ENCODE data around the gene NR3C1.

The NR3C1 gene

DNA sequence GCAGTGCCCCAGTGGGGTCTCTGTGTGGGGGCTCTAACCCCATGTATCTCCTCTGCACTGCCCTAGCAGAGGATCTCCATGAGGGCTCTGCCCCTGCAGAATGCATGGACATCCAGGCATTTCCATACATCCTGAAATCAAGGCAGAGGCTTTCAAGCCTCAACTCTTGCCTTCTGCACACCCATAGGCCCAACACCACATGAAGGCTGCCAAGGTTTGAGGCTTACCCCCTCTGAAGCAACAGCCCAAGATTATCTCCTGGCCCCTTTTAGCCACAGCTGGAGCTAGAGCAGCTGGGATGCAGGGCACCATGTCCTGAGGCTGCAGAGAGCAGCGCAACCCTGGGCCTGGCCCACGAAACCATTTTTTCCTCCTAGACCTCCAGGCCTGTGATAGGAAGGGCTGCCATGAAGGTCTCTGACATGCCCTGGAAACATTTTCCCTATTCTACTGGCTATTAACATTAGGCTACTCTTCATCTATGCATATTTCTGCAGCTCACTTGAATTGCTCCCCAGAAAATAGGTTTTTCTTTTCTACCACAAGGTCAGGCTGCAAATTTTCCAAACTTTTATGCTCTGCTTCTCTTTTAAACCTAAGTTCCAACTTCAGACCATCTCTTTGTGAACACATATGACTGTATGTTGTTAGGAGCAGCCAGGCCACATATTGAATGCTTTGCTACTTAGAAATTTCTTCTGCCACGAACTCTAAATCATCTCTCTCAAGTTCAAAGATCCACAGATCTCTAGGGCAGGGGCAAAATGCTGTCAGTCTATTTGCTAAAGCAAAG, 18.4 kb downstream of the NR3C1 start:
- Histone ChIP-seq H2AFZ (no peak overlapping the region), H3K36me3 (ENCODE audit: control insufficient read depth, insufficient read depth, low read length) (no peaks in the 10 kb centered on the region), H3K4me3 (ENCODE audit: low read depth, low read length) (no peak overlapping the region), H3K79me2 (peaks cover 53% of the 10 kb centered on the region), H3K4me1 (no peaks in the 10 kb centered on the region), H3K27ac (no peak overlapping the region), H3K4me2 (ENCODE audit: low read length) (no peak overlapping the region), H3K9ac (no peak overlapping the region), H3K27me3 (ENCODE audit: control insufficient read depth, insufficient read depth, low read length) (no peaks in the 10 kb centered on the region), H3K9me3 (ENCODE audit: control insufficient read depth, low read length) (no peaks in the 10 kb centered on the region)
- TF ChIP-seq, protein P1, sequence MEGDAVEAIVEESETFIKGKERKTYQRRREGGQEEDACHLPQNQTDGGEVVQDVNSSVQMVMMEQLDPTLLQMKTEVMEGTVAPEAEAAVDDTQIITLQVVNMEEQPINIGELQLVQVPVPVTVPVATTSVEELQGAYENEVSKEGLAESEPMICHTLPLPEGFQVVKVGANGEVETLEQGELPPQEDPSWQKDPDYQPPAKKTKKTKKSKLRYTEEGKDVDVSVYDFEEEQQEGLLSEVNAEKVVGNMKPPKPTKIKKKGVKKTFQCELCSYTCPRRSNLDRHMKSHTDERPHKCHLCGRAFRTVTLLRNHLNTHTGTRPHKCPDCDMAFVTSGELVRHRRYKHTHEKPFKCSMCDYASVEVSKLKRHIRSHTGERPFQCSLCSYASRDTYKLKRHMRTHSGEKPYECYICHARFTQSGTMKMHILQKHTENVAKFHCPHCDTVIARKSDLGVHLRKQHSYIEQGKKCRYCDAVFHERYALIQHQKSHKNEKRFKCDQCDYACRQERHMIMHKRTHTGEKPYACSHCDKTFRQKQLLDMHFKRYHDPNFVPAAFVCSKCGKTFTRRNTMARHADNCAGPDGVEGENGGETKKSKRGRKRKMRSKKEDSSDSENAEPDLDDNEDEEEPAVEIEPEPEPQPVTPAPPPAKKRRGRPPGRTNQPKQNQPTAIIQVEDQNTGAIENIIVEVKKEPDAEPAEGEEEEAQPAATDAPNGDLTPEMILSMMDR (IDR thresholded peaks at IDR 0.05) = no peak

DNA sequence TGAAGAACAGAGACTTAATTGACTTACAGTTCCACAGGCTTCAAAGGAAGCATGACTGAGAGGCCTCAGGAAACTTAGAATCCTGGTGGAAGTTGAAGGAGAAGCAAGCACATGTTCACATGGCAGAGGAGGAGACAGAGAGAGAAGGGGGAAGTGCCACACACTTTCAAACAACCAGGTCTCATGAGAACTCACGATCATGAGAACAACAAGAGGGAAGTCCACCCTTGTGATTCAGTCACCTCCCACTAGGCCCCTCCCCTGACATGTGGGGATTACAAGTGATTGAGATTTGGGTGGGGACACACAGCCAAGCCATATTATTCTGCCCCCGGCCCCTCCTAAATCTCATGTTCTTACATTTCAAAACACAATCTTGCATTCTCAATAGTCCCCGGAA, 19.5 kb downstream of the NR3C1 start:
- TF ChIP-seq, protein P1 (IDR thresholded peaks at IDR 0.05) = no peak
- H3K27me3 ChIP-seq (ENCODE audit: control insufficient read depth, insufficient read depth, low read length) = no peaks in the 10 kb centered on the region
- H3K9me3 ChIP-seq (ENCODE audit: control insufficient read depth, low read length) = no peaks in the 10 kb centered on the region
- no peaks in the 10 kb centered on the region for H3K36me3 ChIP-seq (ENCODE audit: control insufficient read depth, insufficient read depth, low read length)
- H3K9ac ChIP-seq = no peak overlapping the region
- peaks cover 49% of the 10 kb centered on the region for H3K79me2 ChIP-seq
- H3K4me3 ChIP-seq (ENCODE audit: low read depth, low read length) = no peak overlapping the region
- H3K4me2 ChIP-seq (ENCODE audit: low read length) = no peak overlapping the region
- no peak overlapping the region for H3K27ac ChIP-seq
- no peak overlapping the region for H2AFZ ChIP-seq
- peaks cover 3% of the 10 kb centered on the region for H3K4me1 ChIP-seq

DNA sequence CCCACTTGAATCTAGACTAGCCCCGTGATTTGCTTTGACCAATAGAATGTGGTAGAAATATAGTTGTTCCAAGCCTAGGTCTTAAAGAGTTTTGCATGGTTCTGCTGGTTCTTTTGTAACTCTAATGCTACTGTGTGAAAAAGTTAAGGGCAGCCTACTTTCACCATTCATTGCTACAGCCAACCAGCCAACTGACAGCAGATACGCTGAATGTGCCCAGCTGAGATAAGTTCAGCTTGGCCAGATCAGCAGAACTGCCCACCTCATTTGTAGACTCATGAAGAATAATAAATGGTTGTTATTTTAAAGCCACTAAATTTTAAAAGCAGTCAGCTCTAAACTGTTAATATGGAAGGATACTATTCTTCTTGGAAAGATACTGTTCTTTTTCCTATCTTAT, 23.9 kb downstream of the NR3C1 start:
- Histone ChIP-seq H3K9me3 (ENCODE audit: control insufficient read depth, low read length) (no peaks in the 10 kb centered on the region), H3K36me3 (ENCODE audit: control insufficient read depth, insufficient read depth, low read length) (no peaks in the 10 kb centered on the region), H3K27ac (no peak overlapping the region), H3K27me3 (ENCODE audit: control insufficient read depth, insufficient read depth, low read length) (no peaks in the 10 kb centered on the region), H2AFZ (no peak overlapping the region), H3K9ac (no peak overlapping the region), H3K79me2 (peaks cover 33% of the 10 kb centered on the region), H3K4me2 (ENCODE audit: low read length) (no peak overlapping the region), H3K4me1 (peaks cover 3% of the 10 kb centered on the region), H3K4me3 (ENCODE audit: low read depth, low read length) (no peak overlapping the region)
- TF ChIP-seq, protein P1 (IDR thresholded peaks at IDR 0.05) = no peak

DNA sequence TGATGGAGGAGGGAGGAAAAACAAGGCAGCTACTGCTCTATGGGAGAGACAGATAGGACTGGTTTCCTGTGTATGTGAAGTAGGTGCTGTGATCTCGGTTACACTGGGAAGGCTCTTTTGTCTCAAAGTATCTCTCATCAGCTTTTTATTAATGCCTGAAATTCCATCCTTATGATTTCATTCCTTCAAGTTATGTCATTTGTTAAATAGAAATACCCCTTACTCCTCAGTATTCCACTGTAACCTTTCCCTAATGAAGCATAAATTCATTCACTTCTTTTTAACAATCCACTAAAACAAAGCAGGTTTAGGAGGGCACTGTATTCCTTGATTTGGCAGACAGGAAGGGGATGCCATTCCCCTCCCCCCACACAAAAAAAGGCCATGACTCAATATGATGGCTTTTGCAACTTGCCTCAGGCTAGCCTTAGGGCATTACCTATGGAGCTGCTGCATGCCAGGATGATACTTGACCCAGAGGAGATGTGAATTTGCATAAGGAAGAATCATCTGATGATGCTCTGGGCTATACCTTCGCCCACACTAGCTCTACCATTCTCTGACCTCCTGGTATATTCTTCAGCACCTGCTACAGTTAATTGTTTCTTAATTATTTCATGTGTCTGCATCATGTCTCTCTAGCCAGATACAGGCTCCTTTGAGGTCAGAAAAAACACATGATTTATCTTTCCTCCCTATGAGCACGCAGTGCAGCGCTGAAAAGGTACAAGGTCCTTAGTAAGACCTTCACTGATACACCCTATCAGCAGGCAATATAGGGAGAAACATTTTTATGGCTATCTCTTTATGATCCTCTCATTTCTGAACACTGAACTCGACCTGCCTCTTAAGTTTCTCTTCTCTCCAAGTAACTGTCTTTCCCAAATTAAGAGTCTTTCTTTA, 26.3 kb downstream of the NR3C1 start:
- Histone ChIP-seq H3K4me1 (peaks cover 4% of the 10 kb centered on the region), H3K27ac (no peak overlapping the region), H3K27me3 (ENCODE audit: control insufficient read depth, insufficient read depth, low read length) (no peaks in the 10 kb centered on the region), H3K9ac (no peak overlapping the region), H3K9me3 (ENCODE audit: control insufficient read depth, low read length) (no peaks in the 10 kb centered on the region), H3K79me2 (peaks cover 20% of the 10 kb centered on the region), H3K4me2 (ENCODE audit: low read length) (no peak overlapping the region), H3K36me3 (ENCODE audit: control insufficient read depth, insufficient read depth, low read length) (no peaks in the 10 kb centered on the region), H2AFZ (no peak overlapping the region), H3K4me3 (ENCODE audit: low read depth, low read length) (no peak overlapping the region)
- TF ChIP-seq, protein P1 (IDR thresholded peaks at IDR 0.05) = no peak

Data from parathyroid adenoma (tissue), 2 donors.